H9 (cell line): ENCODE results near the gene RPL26. TPM values are rescaled to one million over a fixed set of nuclear protein-coding genes. Genes with fewer than 3 reads are reported as not detected.

Experiments
- DNase-seq: peaks from one replicate; pipeline ENCODE4 v3.0.0-alpha.2; 2017
- H2AFZ ChIP-seq: one replicate; pipeline ENCODE4 v1.6.1; 2013; ENCODE audit warnings: mild to moderate bottlenecking, low read length, control low read depth, moderate library complexity
- H2AK5ac ChIP-seq: 2 replicates; pipeline ENCODE4 v1.6.1; 2013; ENCODE audit warnings: low read length, control low read depth, mixed read lengths; ENCODE audit not compliant: insufficient read length
- H2BK120ac ChIP-seq: one replicate; pipeline ENCODE4 v1.6.1; 2013; ENCODE audit warnings: low read depth, mild to moderate bottlenecking, low read length, control low read depth, inconsistent platforms; ENCODE audit not compliant: poor library complexity, severe bottlenecking
- H2BK12ac ChIP-seq: 2 replicates; pipeline ENCODE4 v1.6.1; 2013; ENCODE audit warnings: low read length, control low read depth, mixed read lengths, low read depth; ENCODE audit not compliant: insufficient read length
- H2BK15ac ChIP-seq: 2 replicates; pipeline ENCODE4 v1.6.1; 2013; ENCODE audit warnings: low read depth, low read length, control low read depth
- H2BK20ac ChIP-seq: one replicate; pipeline ENCODE4 v1.6.1; 2013; ENCODE audit warnings: low read depth, mild to moderate bottlenecking, low read length, control low read depth, inconsistent platforms; ENCODE audit not compliant: poor library complexity, severe bottlenecking
- H2BK5ac ChIP-seq: 2 replicates; pipeline ENCODE4 v1.6.1; 2013; ENCODE audit warnings: low read length, control low read depth, mixed read lengths; ENCODE audit not compliant: insufficient read length
- H3K14ac ChIP-seq: 2 replicates; pipeline ENCODE4 v1.6.1; 2013; ENCODE audit warnings: low read length, control low read depth; ENCODE audit not compliant: insufficient read depth
- H3K18ac ChIP-seq: 2 replicates; pipeline ENCODE4 v1.6.1; 2013; ENCODE audit warnings: low read depth, mild to moderate bottlenecking, mixed read lengths, low read length, control low read depth; ENCODE audit not compliant: insufficient read length
- H3K23ac ChIP-seq: 2 replicates; pipeline ENCODE4 v1.6.1; 2013; ENCODE audit warnings: low read length, control low read depth, mixed read lengths, low read depth; ENCODE audit not compliant: insufficient read length
- H3K23me2 ChIP-seq: 2 replicates; pipeline ENCODE4 v1.6.1; 2013; ENCODE audit warnings: low read depth, mild to moderate bottlenecking, mixed read lengths, low read length, control low read depth; ENCODE audit not compliant: insufficient read length, poor library complexity, severe bottlenecking
- H3K27ac ChIP-seq: 2 replicates; pipeline ENCODE4 v1.5.1; 2013; ENCODE audit warnings: low read length, control low read depth, mixed read lengths, low read depth; ENCODE audit not compliant: insufficient read length
- H3K27me3 ChIP-seq: 2 replicates; pipeline ENCODE4 v1.6.1; 2013; ENCODE audit warnings: low read length, control low read depth, inconsistent platforms; ENCODE audit not compliant: insufficient read depth
- H3K4ac ChIP-seq: 2 replicates; pipeline ENCODE4 v1.6.1; 2013; ENCODE audit warnings: low read depth, mild to moderate bottlenecking, control low read depth, inconsistent platforms, low read length, moderate library complexity
- H3K4me1 ChIP-seq: 2 replicates; pipeline ENCODE4 v1.6.1; 2013; ENCODE audit warnings: low read length, control low read depth, inconsistent platforms; ENCODE audit not compliant: insufficient read depth
- H3K4me2 ChIP-seq: 2 replicates; pipeline ENCODE4 v1.6.1; 2013; ENCODE audit warnings: low read length, control low read depth, mixed read lengths; ENCODE audit not compliant: insufficient read length, insufficient read depth
- H3K56ac ChIP-seq: 2 replicates; pipeline ENCODE4 v1.6.1; 2013; ENCODE audit warnings: low read depth, mild to moderate bottlenecking, mixed read lengths, low read length, control low read depth; ENCODE audit not compliant: insufficient read length
- H3K79me1 ChIP-seq: 2 replicates; pipeline ENCODE4 v1.6.1; 2013; ENCODE audit warnings: low read depth, mild to moderate bottlenecking, moderate library complexity, low read length, control low read depth, inconsistent platforms; ENCODE audit not compliant: insufficient read depth, poor library complexity, severe bottlenecking
- H3K79me2 ChIP-seq: 2 replicates; pipeline ENCODE4 v1.6.1; 2013; ENCODE audit warnings: low read length, control low read depth, inconsistent platforms; ENCODE audit not compliant: insufficient read depth
- H3K9ac ChIP-seq: 2 replicates; pipeline ENCODE4 v1.6.1; 2013; ENCODE audit warnings: low read length, control low read depth, mixed read lengths; ENCODE audit not compliant: insufficient read length; ENCODE audit errors: extremely low read depth
- H3K9me3 ChIP-seq: one replicate; pipeline ENCODE4 v1.6.1; 2013; ENCODE audit warnings: low read depth, low read length, inconsistent platforms; ENCODE audit not compliant: control insufficient read depth
- H3T11ph ChIP-seq: one replicate; pipeline ENCODE4 v1.6.1; 2013; ENCODE audit warnings: mild to moderate bottlenecking, low read length, control low read depth, inconsistent platforms
- H4K20me1 ChIP-seq: one replicate; pipeline ENCODE4 v1.6.1; 2013; ENCODE audit not compliant: control insufficient read depth, insufficient read length, insufficient read depth
- H4K5ac ChIP-seq: 2 replicates; pipeline ENCODE4 v1.6.1; 2013; ENCODE audit warnings: low read depth, mild to moderate bottlenecking, mixed read lengths, low read length, control low read depth; ENCODE audit not compliant: insufficient read length
- H4K8ac ChIP-seq: replicated peaks from 2 replicates; pipeline ENCODE4 v1.6.1; 2013; ENCODE audit warnings: low read length, control low read depth, mixed read lengths, low read depth; ENCODE audit not compliant: insufficient read length
- H4K91ac ChIP-seq: 2 replicates; pipeline ENCODE4 v1.6.1; 2013; ENCODE audit warnings: low read depth, mild to moderate bottlenecking, moderate library complexity, mixed read lengths, low read length, control low read depth; ENCODE audit not compliant: insufficient read length
- H3K27ac Mint-ChIP-seq, 3 experiments: 2 replicates in 2 of 3; 3 replicates in 1 of 3; pipeline ENCODE4 v1.8.0; 2020 to 2021; ENCODE audit warnings: mixed read lengths in 3 of 3, mild to moderate bottlenecking in 1 of 3, moderate library complexity in 1 of 3
- H3K27me3 Mint-ChIP-seq: 2 replicates; pipeline ENCODE4 v1.8.0; 2021; ENCODE audit warnings: low read depth, mild to moderate bottlenecking, moderate library complexity, mixed read lengths
- H3K36me3 Mint-ChIP-seq, 3 experiments: 2 replicates in 2 of 3; 3 replicates in 1 of 3; pipeline ENCODE4 v1.8.0; 2020 to 2021; ENCODE audit warnings: low read depth in 3 of 3, mixed read lengths in 3 of 3; ENCODE audit not compliant: insufficient read depth in 1 of 3
- H3K4me1 Mint-ChIP-seq, 2 experiments: 2 replicates each; pipeline ENCODE4 v1.8.0; 2020; ENCODE audit warnings: mixed read lengths in 2 of 2
- H3K4me3 Mint-ChIP-seq, 2 experiments: 2 replicates in 1 of 2; 3 replicates in 1 of 2; pipeline ENCODE4 v1.8.0; 2020 to 2021; ENCODE audit warnings: mild to moderate bottlenecking in 2 of 2, mixed read lengths in 2 of 2, moderate library complexity in 1 of 2
- H3K9me3 Mint-ChIP-seq, 2 experiments: 2 replicates in 1 of 2; 3 replicates in 1 of 2; pipeline ENCODE4 v1.8.0; 2020; ENCODE audit warnings: mild to moderate bottlenecking in 2 of 2, mixed read lengths in 2 of 2, moderate library complexity in 1 of 2
- CTCF ChIP-seq: fragments of 200-600 bp; sonication (generic); conservative IDR thresholded peaks from 3 replicates; pipeline ENCODE4 v1.8.0; 2021; ENCODE audit warnings: antibody characterized with exemption, mild to moderate bottlenecking
- WGBS: extraction: QIAGEN DNeasy Blood & Tissue Kit; methylation state at CpG from one replicate; pipeline ENCODE4 v1.1.7; 2013; ENCODE audit warnings: missing lambda C conversion rate, low lambda C conversion rate, mixed read lengths; ENCODE audit not compliant: insufficient read length; ENCODE audit errors: extremely low coverage; 5-methylcytosine and 5-hydroxymethylcytosine counted together
- total RNA-seq: library from RNA; stranded (reverse); gene quantifications from 2 replicates; pipeline ENCODE4 v1.2.1, GENCODE V29; 2021

RPL26 gene
- total RNA-seq, 1 experiment from 2014 or later, result 2,434 TPM

- Mint-ChIP-seq H3K9me3 (no peaks in the 10 kb centered on the region), H3K36me3 (no peaks in the 10 kb centered on the region), H3K4me3 (no peak overlapping the region), H3K27ac (no peak overlapping the region), H3K4me1 (peaks cover 12 to 15% of the 10 kb centered on the region in 2 experiments), H3K27me3 (peaks cover 5% of the 10 kb centered on the region; the same call in 1 of the 2 replicates)
- Histone ChIP-seq H3T11ph (no peak overlapping the region), H4K20me1 (no peaks in the 10 kb centered on the region), H3K27me3 (no peaks in the 10 kb centered on the region), H3K4me1 (no peaks in the 10 kb centered on the region), H2BK15ac (no peak overlapping the region), H3K4ac (no peak overlapping the region), H3K23me2 (no peaks in the 10 kb centered on the region), H2AFZ (no peak overlapping the region), H3K18ac (no peak overlapping the region), H3K27ac (no peak overlapping the region), H3K56ac (no peak overlapping the region), H3K9me3 (no peaks in the 10 kb centered on the region), H3K14ac (no peak overlapping the region; the same call in 1 of the 2 replicates), H3K79me2 (no peaks in the 10 kb centered on the region), H4K8ac (no peak overlapping the region), H2BK5ac (no peak overlapping the region), H2BK12ac (no peak overlapping the region), H2BK20ac (no peak overlapping the region), H3K23ac (no peak overlapping the region), H3K9ac (no peak overlapping the region), H4K91ac (no peak overlapping the region), H3K79me1 (no peaks in the 10 kb centered on the region), H2AK5ac (no peak overlapping the region), H3K4me2 (no peak overlapping the region), H4K5ac (no peak overlapping the region), H2BK120ac (no peak overlapping the region)
- no peak for TF ChIP-seq CTCF
- WGBS, result no CpG with 5 or more reads among the region's 11 CpGs
- no peak for DNase-seq
Observed at GRCh38 chr17:8405499-8406016, 22.6 kb upstream of the RPL26 start.
